Esophagus (tissue), 2 donors: ENCODE data around the gene GPR37. TPM values are rescaled to one million over a fixed set of nuclear protein-coding genes. Genes with fewer than 3 reads are reported as not detected.

Source experiments
- H3K27ac ChIP-seq, 2 donors: one replicate each; pipeline ENCODE4 v1.5.1; 2013; ENCODE audit warnings: low read depth in 2 of 2, mild to moderate bottlenecking in 2 of 2, inconsistent platforms in 1 of 2, low read length in 1 of 2, moderate library complexity in 1 of 2
- H3K27me3 ChIP-seq, 2 donors: one replicate each; pipeline ENCODE4 v1.6.1; 2013; ENCODE audit warnings: low read length in 2 of 2, control low read depth in 1 of 2, mild to moderate bottlenecking in 1 of 2; ENCODE audit not compliant: insufficient read depth in 2 of 2, control insufficient read depth in 1 of 2
- H3K36me3 ChIP-seq, 2 donors: one replicate each; pipeline ENCODE4 v1.6.1; 2013; ENCODE audit warnings: low read length in 1 of 2; ENCODE audit not compliant: control insufficient read depth in 2 of 2, insufficient read depth in 2 of 2
- H3K4me1 ChIP-seq, 2 donors: one replicate each; pipeline ENCODE4 v1.6.1; 2013; ENCODE audit warnings: low read length in 1 of 2; ENCODE audit not compliant: control insufficient read depth in 2 of 2, insufficient read depth in 2 of 2
- H3K4me3 ChIP-seq, 2 donors: one replicate each; pipeline ENCODE4 v1.5.1; 2013; ENCODE audit warnings: low read length in 2 of 2, mild to moderate bottlenecking in 2 of 2, low read depth in 1 of 2, moderate library complexity in 1 of 2
- H3K9me3 ChIP-seq, 2 donors: one replicate each; pipeline ENCODE4 v1.6.1; 2013; ENCODE audit warnings: mild to moderate bottlenecking in 2 of 2, low read depth in 1 of 2, low read length in 1 of 2, moderate library complexity in 1 of 2; ENCODE audit not compliant: control insufficient read depth in 2 of 2, insufficient read depth in 1 of 2
- WGBS, 2 donors: extraction: QIAGEN DNeasy Blood & Tissue Kit; methylation state at CpG; one replicate each; pipeline ENCODE4 v1.1.7; 2013; 5-methylcytosine and 5-hydroxymethylcytosine counted together
- polyA plus RNA-seq, 2 donors: library from polyadenylated mRNA; stranded (reverse); fragments of 200-250 nt; gene quantifications; one replicate each; pipeline ENCODE4 v1.2.3, GENCODE V29; 2013
- donor health status: healthy with polysubstance abuse.
- donor health status: Bipolar disorder and iron deficiency.

GPR37 gene, protein sequence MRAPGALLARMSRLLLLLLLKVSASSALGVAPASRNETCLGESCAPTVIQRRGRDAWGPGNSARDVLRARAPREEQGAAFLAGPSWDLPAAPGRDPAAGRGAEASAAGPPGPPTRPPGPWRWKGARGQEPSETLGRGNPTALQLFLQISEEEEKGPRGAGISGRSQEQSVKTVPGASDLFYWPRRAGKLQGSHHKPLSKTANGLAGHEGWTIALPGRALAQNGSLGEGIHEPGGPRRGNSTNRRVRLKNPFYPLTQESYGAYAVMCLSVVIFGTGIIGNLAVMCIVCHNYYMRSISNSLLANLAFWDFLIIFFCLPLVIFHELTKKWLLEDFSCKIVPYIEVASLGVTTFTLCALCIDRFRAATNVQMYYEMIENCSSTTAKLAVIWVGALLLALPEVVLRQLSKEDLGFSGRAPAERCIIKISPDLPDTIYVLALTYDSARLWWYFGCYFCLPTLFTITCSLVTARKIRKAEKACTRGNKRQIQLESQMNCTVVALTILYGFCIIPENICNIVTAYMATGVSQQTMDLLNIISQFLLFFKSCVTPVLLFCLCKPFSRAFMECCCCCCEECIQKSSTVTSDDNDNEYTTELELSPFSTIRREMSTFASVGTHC
- 1 to 10 TPM in 1 of 2 donors, under 1 TPM in 1; 0.90 to 3.6 TPM for polyA plus RNA-seq

- Histone ChIP-seq H3K36me3 (no peaks in the 10 kb centered on the region), H3K4me1 (peaks cover 4 to 7% of the 10 kb centered on the region in 2 donors), H3K27ac (peak within 1 kb of the TSS; percentile 63 to 79), H3K9me3 (no peaks in the 10 kb centered on the region), H3K27me3 (no peaks in the 10 kb centered on the region), H3K4me3 (peak within 1 kb of the TSS; percentile 61 to 67)
- 2% methylated on average over 60 to 81 of the region's 81 CpGs for WGBS, 2 donors
Observed at GRCh38 chr7:124765401-124766352, at the start of gene GPR37. TSS of gene GPR37 (minus strand) at chr7:124765792. CDS start at chr7:124764976, 816 bp downstream.

DNA sequence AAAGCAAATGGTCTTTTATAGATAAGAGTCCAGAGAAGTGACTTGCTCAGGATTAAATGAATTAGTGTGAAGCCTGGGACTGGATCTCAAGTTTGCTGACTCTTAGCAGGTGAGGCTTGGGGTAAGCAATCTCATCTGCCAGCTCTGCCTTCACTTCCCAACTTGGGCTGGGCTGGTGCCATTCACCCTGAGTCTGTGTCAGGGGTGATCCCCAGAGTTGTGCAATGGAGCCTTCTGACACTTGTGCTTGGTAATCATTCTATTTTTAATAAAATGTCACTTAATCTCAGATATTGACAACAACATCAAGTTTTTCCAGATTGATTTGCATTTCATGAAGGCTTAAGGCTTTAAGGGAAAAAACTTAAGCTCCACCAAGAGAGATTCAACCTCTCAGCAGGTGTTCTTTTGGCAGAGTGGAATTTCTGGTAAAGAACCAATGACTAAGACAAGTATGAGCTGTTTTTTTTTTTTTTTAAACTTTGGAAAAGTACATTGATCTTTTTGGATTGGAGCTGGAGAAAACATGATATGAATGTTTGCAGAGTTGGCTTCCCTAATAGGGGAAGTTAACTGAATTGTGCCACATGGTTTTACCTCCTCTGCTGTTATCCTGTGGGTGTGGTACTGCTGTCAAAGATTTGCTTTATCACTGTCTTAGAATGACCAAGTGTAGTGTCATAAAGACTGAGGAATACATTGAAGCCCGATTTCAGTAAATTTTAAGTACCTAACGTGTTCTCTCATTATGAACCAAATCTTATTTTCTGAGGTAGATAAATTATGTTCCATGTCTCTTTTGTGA, 48.6 kb upstream of the GPR37 start:
- 59 to 61% methylated on average over 2 of the region's 2 CpGs for WGBS, 2 donors
- no peaks in the 10 kb centered on the region for H3K9me3 ChIP-seq
- H3K36me3 ChIP-seq, result no peaks in the 10 kb centered on the region
- no peak overlapping the region for H3K4me3 ChIP-seq
- H3K4me1 ChIP-seq, result peaks cover 0 to 2% of the 10 kb centered on the region in 2 donors
- no peaks in the 10 kb centered on the region for H3K27me3 ChIP-seq
- no peak overlapping the region for H3K27ac ChIP-seq

DNA sequence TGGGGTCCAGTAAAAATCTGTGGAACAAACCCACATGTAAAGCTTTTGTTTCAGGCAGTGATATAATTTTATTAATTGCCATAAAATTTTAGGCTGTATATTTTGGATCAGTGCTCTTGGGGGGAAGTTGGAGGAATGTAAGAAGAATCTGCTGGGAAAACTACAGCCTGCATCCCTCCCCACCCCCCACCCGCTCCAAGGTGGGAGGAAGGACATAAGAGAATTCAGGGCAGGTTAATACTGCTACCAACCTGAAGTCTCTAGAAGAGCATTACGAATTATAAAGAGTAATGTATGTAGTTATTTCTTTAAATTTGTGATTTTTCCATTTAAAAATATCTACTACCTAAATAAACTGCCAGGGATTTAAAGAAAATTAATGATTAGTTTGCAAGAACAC, 47.2 kb upstream of the GPR37 start:
- WGBS, 2 donors, result 62 to 71% methylated on average over 2 of the region's 2 CpGs
- H3K4me3 ChIP-seq, result no peak overlapping the region

GRCh38 chr7:124811341-124811740, 45.7 kb upstream of the GPR37 start:
- H3K27me3 ChIP-seq, result no peaks in the 10 kb centered on the region
- no peak overlapping the region for H3K4me3 ChIP-seq
- H3K9me3 ChIP-seq, result no peaks in the 10 kb centered on the region
- no peaks in the 10 kb centered on the region for H3K4me1 ChIP-seq
- no peak overlapping the region for H3K27ac ChIP-seq
- 76 to 88% methylated on average over 1 of the region's 1 CpG for WGBS, 2 donors
- H3K36me3 ChIP-seq, result no peaks in the 10 kb centered on the region

More for the DNA sequence above, 47.2 kb upstream of the GPR37 start:
- Histone ChIP-seq H3K9me3 (no peaks in the 10 kb centered on the region), H3K36me3 (no peaks in the 10 kb centered on the region), H3K27me3 (no peaks in the 10 kb centered on the region), H3K4me1 (no peaks in the 10 kb centered on the region), H3K27ac (no peak overlapping the region)

- WGBS, 2 donors, result 64 to 67% methylated on average over 3 of the region's 3 CpGs
Observed at GRCh38 chr7:124810605-124811004, 45.0 kb upstream of the GPR37 start.

DNA sequence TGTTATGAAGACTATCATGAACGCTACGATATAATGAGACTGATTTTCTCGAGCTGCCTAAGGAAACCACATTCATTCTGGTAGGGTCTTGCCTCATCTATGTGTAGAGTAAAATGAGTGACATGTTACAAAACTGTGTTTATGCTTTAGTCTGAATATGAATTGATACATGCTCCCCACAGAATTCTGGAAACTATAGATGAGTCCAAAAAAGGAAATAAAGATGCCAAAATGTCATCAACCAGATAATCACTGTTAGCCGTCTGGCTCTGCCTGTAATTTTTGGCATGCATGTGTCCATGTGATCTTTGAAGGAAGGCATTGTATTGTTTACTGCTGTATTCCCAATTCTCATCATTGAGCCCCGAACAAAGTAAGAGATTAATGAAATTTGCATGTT, 42.6 kb upstream of the GPR37 start:
- no peaks in the 10 kb centered on the region for H3K9me3 ChIP-seq
- H3K4me3 ChIP-seq, result no peak overlapping the region
- no peaks in the 10 kb centered on the region for H3K36me3 ChIP-seq
- no peaks in the 10 kb centered on the region for H3K27me3 ChIP-seq
- H3K4me1 ChIP-seq, result no peaks in the 10 kb centered on the region
- 77 to 82% methylated on average over 5 of the region's 5 CpGs for WGBS, 2 donors
- no peak overlapping the region for H3K27ac ChIP-seq

More at GRCh38 chr7:124810605-124811004, 45.0 kb upstream of the GPR37 start:
- H3K4me3 ChIP-seq, result no peak overlapping the region
- no peaks in the 10 kb centered on the region for H3K36me3 ChIP-seq
- no peaks in the 10 kb centered on the region for H3K27me3 ChIP-seq
- H3K9me3 ChIP-seq, result no peaks in the 10 kb centered on the region
- no peaks in the 10 kb centered on the region for H3K4me1 ChIP-seq
- no peak overlapping the region for H3K27ac ChIP-seq

DNA sequence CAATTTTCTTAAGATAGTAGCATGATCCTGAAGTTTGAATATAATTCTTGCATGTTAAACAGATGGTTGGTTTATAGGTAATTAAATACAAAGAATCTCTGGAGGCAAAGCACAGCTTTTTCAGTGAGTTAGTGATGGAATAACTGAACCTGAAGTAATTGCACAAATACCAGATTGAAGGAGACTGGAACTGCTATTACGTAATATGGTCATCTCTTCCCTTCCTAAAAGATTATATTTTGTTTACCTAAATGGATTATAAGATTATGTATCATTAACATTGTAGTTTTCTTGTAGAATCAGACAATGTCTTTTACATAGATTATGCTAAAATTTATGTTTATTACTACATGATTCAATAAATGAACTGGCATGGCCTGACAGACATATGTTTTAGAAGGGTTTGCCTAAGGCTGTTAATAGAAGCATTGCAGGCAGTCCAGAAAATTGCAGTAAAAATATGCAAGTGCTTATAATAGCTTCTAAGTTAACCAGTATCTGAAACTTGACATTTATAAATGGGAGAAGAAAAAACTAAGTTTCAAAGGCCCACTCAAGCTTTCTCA, 35.8 kb upstream of the GPR37 start:
- no peaks in the 10 kb centered on the region for H3K27me3 ChIP-seq
- WGBS, 2 donors, result 79 to 84% methylated on average over 1 of the region's 1 CpG
- no peaks in the 10 kb centered on the region for H3K4me1 ChIP-seq

GRCh38 chr7:124800386-124800785, 34.8 kb upstream of the GPR37 start:
- H3K9me3 ChIP-seq, result no peaks in the 10 kb centered on the region
- 54 to 62% methylated on average over 2 of the region's 2 CpGs for WGBS, 2 donors
- H3K36me3 ChIP-seq, result no peaks in the 10 kb centered on the region
- H3K4me3 ChIP-seq, result no peak overlapping the region
- H3K27ac ChIP-seq, result no peak overlapping the region
- H3K4me1 ChIP-seq, result no peaks in the 10 kb centered on the region
- no peaks in the 10 kb centered on the region for H3K27me3 ChIP-seq

More for the DNA sequence above, 35.8 kb upstream of the GPR37 start:
- H3K27ac ChIP-seq, result no peak overlapping the region
- H3K9me3 ChIP-seq, result no peaks in the 10 kb centered on the region
- H3K36me3 ChIP-seq, result no peaks in the 10 kb centered on the region
- H3K4me3 ChIP-seq, result no peak overlapping the region
